Choroid plexus epithelial cell (primary cell): ENCODE results near the gene KIAA0825.

Experiments
- DNase-seq: peaks from one replicate; pipeline ENCODE4 v3.0.0-alpha.2; 2010; ENCODE audit warnings: low read depth
- H3K4me3 ChIP-seq: 2 replicates; pipeline ENCODE4 v1.5.1; 2011; ENCODE audit warnings: low read depth, mild to moderate bottlenecking, control low read depth, low read length, moderate library complexity
- CTCF ChIP-seq: conservative IDR thresholded peaks from 2 replicates; pipeline ENCODE4 v1.5.1; 2011; ENCODE audit warnings: low read depth, mild to moderate bottlenecking, control low read depth, inconsistent platforms, low read length, moderate library complexity

Gene KIAA0825

GRCh38 chr5:94618493-94619328 is at the start of gene KIAA0825, which contains the start of gene SLF1:
Gene KIAA0825, minus strand, starts transcription at chr5:94618604. Its CDS starts 81,478 bp downstream, at chr5:94537126.
Gene SLF1, plus strand, starts transcription at chr5:94618669. Its CDS starts 10,142 bp downstream, at chr5:94628811.
- H3K4me3 ChIP-seq = peak within 1 kb of the TSS; percentile 82
- no peak for TF ChIP-seq CTCF
- DNase-seq = peak; percentile 92

GRCh38 chr5:94667937-94668336 is 49.5 kb upstream of the KIAA0825 start:
- no peak overlapping the region for H3K4me3 ChIP-seq
- no peak for DNase-seq
- no peak for TF ChIP-seq CTCF

GRCh38 chr5:94661086-94661485 is 42.7 kb upstream of the KIAA0825 start:
- no peak for TF ChIP-seq CTCF
- no peak for DNase-seq
- no peak overlapping the region for H3K4me3 ChIP-seq

- no peak overlapping the region for H3K4me3 ChIP-seq
- TF ChIP-seq CTCF = no peak
- DNase-seq = no peak
These were observed 42.1 kb upstream of the KIAA0825 start for GRCh38 chr5:94660506-94660905.

GRCh38 chr5:94658272-94658671 is 39.9 kb upstream of the KIAA0825 start:
- H3K4me3 ChIP-seq = no peak overlapping the region
- no peak for DNase-seq
- TF ChIP-seq CTCF = no peak

GRCh38 chr5:94649874-94650273 is 31.5 kb upstream of the KIAA0825 start:
- no peak for TF ChIP-seq CTCF
- DNase-seq = no peak
- H3K4me3 ChIP-seq = no peak overlapping the region

- DNase-seq = no peak
- H3K4me3 ChIP-seq = no peak overlapping the region
- TF ChIP-seq CTCF = no peak
These were observed 28.4 kb upstream of the KIAA0825 start for GRCh38 chr5:94646758-94647157.
